GM11168 (cell line): ENCODE results near the gene CFAP90.

Experiments
- in situ Hi-C: fragments of 300-500 bp; cut with MboI; formaldehyde crosslinking; loops from one replicate; pipeline ENCODE4 v1.12.0; 2022; ENCODE audit warnings: low sequenced_read_pairs; ENCODE audit not compliant: unreplicated experiment

Gene CFAP90

GRCh38 chr5:7868773-7869473, 18.0 kb upstream of the CFAP90 start, which contains the start of the genes FASTKD3 and MTRR:
Gene FASTKD3 (minus strand): TSS chr5:7869031. CDS start chr5:7868083, 948 bp downstream.
Gene MTRR (plus strand): TSS chr5:7869148. CDS start chr5:7870795, 1,647 bp downstream.
- in situ Hi-C loops = no loop called here

GRCh38 chr5:7868427-7868772, 17.5 kb upstream of the CFAP90 start:
- in situ Hi-C loops = no loop called here

- in situ Hi-C loops = no loop called here
Measured at GRCh38 chr5:7867260-7867659, 16.3 kb upstream of the CFAP90 start.

GRCh38 chr5:7866196-7866595, 15.3 kb upstream of the CFAP90 start:
- in situ Hi-C loops = no loop called here

GRCh38 chr5:7857926-7858632, 7.1 kb upstream of the CFAP90 start:
- in situ Hi-C loops = no loop called here

- in situ Hi-C loops = no loop called here
Measured at GRCh38 chr5:7857361-7857760, 6.4 kb upstream of the CFAP90 start.

GRCh38 chr5:7856855-7857254, 5.9 kb upstream of the CFAP90 start:
- in situ Hi-C loops = no loop called here

GRCh38 chr5:7855611-7856010, 4.7 kb upstream of the CFAP90 start:
- in situ Hi-C loops = no loop called here

GRCh38 chr5:7852988-7853387, 2.1 kb upstream of the CFAP90 start:
- in situ Hi-C loops = no loop called here

- in situ Hi-C loops = no loop called here
Measured at GRCh38 chr5:7852542-7852941, 1.6 kb upstream of the CFAP90 start.

GRCh38 chr5:7851617-7852289, 820 bp upstream of the CFAP90 start:
- in situ Hi-C loops = no loop called here

GRCh38 chr5:7851240-7851592, 283 bp upstream of the CFAP90 start:
- in situ Hi-C loops = no loop called here

- in situ Hi-C loops = no loop called here
Measured at GRCh38 chr5:7849681-7850394, 1.1 kb downstream of the CFAP90 start.

- in situ Hi-C loops = no loop called here
Measured at GRCh38 chr5:7848296-7848695, 2.6 kb downstream of the CFAP90 start.

GRCh38 chr5:7846327-7846726, 4.6 kb downstream of the CFAP90 start:
- in situ Hi-C loops = no loop called here

- in situ Hi-C loops = no loop called here
Measured at GRCh38 chr5:7845557-7845956, 5.4 kb downstream of the CFAP90 start.

- in situ Hi-C loops = no loop called here
Measured at GRCh38 chr5:7844901-7845300, 6.0 kb downstream of the CFAP90 start.

GRCh38 chr5:7842531-7842930, 8.4 kb downstream of the CFAP90 start:
- in situ Hi-C loops = no loop called here

GRCh38 chr5:7837403-7837802, 13.5 kb downstream of the CFAP90 start:
- in situ Hi-C loops = no loop called here

GRCh38 chr5:7834982-7835381, 16.0 kb downstream of the CFAP90 start:
- in situ Hi-C loops = no loop called here

- in situ Hi-C loops = no loop called here
Measured at GRCh38 chr5:7828269-7828668, 22.7 kb downstream of the CFAP90 start.
